Adipose tissue (tissue), 3 donors: ENCODE results near the gene WBP2NL. TPM values are rescaled to one million over a fixed set of nuclear protein-coding genes. Genes with fewer than 3 reads are reported as not detected.
"Not testable (repeated sequence)": the region's sequence is repeated elsewhere in the genome, so short reads cannot be mapped to it uniquely, and the experiment has no call there.

Experiments used
- H3K27ac ChIP-seq: one replicate; pipeline ENCODE4 v1.5.1; 2013; ENCODE audit warnings: low read depth, low read length
- WGBS, 3 donors: extraction: QIAGEN DNeasy Blood & Tissue Kit; methylation state at CpG; one replicate each; pipeline ENCODE4 v1.1.7; 2013; 5-methylcytosine and 5-hydroxymethylcytosine counted together
- polyA plus RNA-seq, 3 donors: library from polyadenylated mRNA; stranded (reverse); fragments of 200-250 nt; gene quantifications; one replicate each; pipeline ENCODE4 v1.2.3, GENCODE V29; 2013
- donor health status: healthy with polysubstance abuse.
- donor health status: Bipolar disorder and iron deficiency.
- donor health status: healthy.

Gene WBP2NL
- polyA plus RNA-seq, 3 donors: 0.18 to 1.1 (median 0.45) TPM

DNA sequence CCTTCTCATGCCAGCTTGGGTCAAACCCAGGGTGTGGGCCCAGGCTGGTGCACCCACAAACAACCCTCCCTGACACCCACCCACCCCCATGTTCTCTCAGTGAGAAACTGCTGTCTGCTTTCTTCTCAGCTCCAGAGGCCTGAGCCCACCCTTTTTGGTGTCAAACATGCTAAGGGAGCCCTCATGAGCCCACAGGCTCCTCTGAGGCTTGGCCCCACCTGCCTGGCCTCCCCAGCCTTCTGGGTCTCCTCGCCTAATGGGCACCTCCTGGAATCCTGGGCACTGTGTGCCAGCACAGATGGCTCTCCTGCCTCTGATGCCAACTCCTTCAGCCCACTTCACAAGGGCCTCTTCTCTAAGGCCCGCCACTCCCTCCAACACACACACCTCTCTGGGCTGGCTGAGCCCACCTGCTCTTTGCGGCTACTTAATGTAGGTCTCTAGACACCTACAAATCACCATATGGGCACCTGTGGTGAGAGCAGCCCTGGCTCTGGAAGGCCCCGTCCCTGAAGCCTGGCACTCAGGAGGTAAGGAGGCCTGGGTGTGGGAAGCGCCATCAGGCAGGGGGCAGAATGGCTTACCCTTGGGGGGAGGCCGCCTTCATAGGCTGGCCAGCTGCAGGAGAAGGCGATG, 67.7 kb downstream of the WBP2NL start:
- WGBS, 3 donors: 96 to 97% (median 97%) methylated on average over 7 of the region's 7 CpGs
- H3K27ac ChIP-seq: no peak overlapping the region

DNA sequence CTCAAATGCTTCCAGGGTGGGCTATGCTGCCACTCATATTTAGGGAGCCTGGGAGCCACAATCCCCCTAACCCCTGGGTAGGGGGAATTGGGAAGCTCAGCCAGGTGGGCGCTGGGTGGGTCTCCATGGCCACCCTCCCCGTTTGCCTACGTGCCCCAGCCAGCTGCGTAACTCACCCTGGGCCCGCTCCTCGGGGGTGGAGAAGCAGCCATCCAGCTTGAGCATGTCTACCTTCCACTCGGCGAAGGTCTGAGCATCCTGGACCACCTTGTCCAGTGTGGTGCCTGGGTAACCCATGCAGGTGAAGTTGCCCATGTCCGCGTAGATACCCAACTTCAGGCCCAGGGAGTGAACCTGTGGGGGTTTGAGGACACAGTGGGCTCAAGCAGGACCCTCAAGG, 68.3 kb downstream of the WBP2NL start:
- 93 to 97% (median 95%) methylated on average over 10 of the region's 10 CpGs for WGBS, 3 donors

DNA sequence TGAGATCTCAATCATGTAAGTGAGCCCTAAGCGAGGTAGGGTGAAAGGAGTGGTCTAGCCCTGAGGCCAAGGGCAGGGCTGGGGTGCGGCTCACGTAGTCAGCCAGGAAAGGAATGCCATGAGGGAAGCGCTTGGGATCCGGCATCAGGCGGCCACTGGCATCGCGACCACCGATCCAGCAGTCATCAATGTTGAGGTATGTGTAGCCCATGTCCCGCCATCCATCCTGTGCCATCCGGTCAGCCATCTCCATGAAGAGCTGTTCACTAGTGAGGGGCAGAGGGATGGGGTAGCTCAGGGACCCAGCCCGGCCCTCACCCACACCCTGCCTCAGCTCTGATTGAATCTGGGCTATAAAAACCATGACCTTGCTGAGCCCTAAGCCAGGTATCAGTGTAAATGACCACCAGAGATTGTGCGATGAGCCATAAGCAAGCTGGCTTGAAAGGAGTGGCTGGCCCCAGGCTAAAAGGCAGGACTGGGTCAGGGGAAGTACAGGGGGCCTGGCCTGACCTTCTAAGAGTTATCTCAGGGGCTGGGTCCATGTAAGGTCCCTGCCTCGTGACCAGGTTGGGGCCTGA, 69.2 kb downstream of the WBP2NL start:
- 91 to 98% (median 97%) methylated on average over 14 of the region's 14 CpGs for WGBS, 3 donors
- no peak overlapping the region for H3K27ac ChIP-seq

More for the DNA sequence above, 68.3 kb downstream of the WBP2NL start:
- no peak overlapping the region for H3K27ac ChIP-seq

DNA sequence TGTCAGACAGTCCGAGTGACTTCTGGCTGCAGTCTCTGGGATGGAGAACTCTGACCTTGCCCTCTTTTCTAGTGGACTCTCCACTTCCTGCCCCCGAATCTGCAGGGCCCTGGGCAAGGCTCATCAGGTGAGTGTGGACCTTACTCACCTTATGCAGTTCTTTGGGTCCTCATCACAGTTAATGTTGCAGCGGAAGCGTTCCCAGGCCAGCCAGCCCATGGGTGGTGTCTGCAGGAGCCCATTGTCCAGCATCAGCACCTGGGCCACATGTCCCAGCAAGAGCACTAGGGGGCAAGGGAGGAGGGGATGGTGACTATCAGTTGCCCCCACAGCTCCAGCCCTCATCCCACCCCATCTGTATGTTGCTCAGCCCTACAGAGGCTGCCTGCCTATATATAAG, 69.7 kb downstream of the WBP2NL start:
- H3K27ac ChIP-seq: no peak overlapping the region
- WGBS, 3 donors: 91 to 95% (median 93%) methylated on average over 4 of the region's 4 CpGs

DNA sequence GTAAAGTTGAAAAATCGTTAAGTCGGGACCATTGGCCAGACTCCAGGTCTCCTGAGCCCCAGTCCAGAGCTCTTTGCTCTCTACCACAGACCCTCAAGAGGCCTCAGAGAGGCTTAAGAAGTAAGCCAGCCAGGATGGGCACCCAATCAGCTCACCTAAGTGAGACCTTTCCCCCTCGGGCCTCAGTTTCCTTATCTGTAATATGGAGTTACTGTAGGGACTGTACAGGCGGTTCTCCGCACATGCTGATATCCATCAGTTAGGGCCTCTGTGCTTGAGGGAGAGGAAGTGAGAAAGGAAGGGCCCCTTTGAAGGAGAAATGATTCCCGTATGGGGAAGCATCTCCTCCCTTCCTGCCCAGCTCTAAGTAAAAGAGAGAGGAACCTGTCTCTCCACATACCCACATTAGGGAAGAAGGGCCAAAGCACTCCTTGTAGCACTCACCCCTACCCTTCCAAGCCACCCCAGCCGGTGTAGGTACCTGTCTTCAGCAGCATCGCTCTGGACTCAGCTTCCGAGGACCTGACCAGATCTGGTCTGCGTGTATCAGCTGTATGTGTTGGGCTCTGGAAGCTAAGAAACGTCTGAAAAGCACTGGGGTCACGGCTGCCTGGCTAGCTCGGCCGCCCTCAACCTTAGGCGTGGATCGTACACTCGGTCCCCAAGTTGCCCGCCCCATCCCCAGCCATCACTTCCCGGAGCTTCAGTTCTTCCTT, 71.4 kb downstream of the WBP2NL start:
- 14 to 30% (median 15%) methylated on average over 19 of the region's 19 CpGs for WGBS, 3 donors
- no peak overlapping the region for H3K27ac ChIP-seq

DNA sequence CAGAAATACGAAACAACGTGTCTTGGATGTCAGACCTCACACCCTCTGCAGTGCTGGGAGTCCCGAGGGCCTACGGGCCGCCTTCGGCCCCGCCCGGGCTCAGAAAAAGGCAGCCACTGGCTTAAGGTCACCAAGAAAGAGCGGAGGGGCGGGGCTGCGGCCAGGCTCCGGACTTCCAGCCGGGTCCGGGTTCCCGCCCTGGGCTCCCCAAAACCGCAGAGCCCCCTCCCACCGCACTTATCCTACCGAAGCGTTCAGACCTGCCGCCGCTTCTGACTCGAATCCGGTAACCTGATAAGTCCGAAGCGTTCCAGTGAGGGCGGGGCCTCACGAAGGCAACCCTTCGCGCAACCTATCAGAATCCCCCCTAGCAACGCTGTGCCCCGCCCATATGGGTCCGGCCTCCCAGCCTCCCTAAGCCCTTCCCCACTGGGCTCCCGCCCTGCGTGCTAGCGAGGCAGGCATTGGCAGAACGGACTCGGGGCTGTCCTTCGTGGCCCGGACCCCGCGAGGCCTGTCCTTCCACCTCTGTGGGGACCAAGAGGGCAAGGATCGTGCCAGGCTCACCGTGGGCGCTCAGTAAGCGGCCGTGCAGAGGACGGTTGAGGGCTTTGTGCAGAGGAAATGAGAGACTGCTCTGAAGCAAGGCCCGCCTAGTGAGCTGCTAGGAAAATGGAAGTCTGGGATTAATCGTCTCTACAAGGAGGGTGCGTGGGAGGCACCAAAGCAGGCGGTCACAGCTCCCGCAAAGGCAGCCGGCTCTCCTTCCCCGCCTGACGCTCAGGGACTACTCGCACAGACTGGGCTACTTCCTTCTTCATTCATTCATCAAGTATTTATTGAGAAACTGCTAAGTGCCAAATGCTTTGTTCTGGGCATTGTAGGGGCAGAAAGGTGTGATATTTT, 72.2 kb downstream of the WBP2NL start, which contains the start of gene NAGA:
TSS of gene NAGA (minus strand) at position 296 of the 906 bp plus-strand sequence. CDS start 515 bp downstream, outside the sequence.
- no peak within 1 kb of the TSS for H3K27ac ChIP-seq
- 0 to 1% (median 0%) methylated on average over 51 to 56 of the region's 56 CpGs for WGBS, 3 donors

DNA sequence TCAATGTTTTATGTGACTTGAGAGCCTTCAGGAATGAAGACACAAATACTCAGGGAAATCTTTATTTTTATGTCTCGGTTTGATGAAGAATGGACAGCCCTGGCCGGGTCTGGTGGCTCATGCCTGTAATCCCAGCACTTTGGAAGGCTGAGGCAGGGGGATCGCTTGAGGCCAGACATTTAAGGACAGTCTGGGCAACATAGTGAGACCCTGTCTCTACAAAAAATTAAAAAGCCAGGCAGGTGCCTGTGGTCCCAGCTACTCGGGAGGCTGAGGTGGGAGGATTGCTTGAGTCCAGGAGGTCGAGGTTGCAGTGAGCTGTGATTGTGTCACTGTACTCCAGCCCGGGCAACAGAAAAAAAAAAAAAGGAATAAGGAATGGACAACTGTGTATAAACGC, 72.9 kb downstream of the WBP2NL start:
- 63 to 75% (median 75%) methylated on average over 7 of the region's 7 CpGs for WGBS, 3 donors
- not testable (repeated sequence) for H3K27ac ChIP-seq

DNA sequence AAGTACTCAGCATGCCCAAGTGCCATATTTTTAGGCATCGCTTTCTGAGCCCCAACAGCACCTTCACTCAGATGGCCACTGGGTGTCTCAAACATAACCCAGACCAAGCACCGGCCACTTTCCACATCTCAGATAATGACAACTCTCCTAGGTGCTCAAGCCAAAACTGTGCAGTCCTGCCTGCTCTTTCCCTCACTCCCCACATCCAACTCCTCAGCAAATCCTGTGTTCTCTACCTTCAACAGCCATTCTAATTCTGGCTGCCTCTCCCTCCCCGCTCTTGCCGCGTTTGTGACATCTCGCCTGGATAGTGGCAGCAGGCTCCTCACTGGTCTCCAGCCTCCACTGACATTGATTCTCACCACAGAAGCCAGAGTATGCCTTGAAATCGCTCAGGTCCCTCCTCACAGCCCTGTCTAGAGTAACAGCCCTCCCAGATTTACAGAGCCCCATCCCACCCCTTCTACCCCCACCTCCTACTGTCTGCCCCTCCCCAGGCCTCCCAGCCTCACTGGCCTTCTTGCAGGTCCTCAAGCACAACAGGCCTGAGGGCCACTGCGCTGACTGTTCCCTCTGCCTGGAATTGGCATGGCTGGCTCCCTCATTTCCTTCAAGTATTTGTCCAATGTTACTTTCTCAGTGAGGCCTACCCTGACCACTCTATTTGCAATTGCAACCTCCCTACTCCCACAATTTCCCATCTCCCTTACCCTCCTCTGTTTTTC, 74.2 kb downstream of the WBP2NL start:
- H3K27ac ChIP-seq: no peak overlapping the region
- WGBS, 3 donors: 81 to 95% (median 93%) methylated on average over 8 of the region's 8 CpGs

DNA sequence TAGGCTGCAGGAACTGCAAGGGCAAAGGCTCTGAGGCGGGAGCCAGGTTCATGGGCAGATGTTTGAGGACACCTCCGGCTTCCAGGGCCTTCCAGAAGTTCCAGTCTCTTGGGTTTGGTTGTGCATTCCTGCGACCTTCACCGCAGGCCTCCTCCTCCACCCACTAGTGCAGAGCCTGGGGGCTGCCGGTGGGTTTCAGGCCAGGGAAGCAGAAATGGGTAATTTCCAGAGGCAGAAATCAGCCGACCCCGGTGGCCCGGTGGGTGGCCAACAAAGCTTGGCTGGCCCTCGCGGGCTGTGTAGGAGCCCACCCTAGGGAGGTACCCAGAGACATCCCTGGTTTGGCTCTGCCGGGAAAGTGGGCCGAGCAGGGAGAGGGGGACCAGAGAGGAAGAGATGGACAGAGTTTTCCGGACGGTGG, 75.0 kb downstream of the WBP2NL start:
- 59 to 66% (median 60%) methylated on average over 12 to 14 of the region's 14 CpGs for WGBS, 3 donors
- H3K27ac ChIP-seq: no peak overlapping the region

DNA sequence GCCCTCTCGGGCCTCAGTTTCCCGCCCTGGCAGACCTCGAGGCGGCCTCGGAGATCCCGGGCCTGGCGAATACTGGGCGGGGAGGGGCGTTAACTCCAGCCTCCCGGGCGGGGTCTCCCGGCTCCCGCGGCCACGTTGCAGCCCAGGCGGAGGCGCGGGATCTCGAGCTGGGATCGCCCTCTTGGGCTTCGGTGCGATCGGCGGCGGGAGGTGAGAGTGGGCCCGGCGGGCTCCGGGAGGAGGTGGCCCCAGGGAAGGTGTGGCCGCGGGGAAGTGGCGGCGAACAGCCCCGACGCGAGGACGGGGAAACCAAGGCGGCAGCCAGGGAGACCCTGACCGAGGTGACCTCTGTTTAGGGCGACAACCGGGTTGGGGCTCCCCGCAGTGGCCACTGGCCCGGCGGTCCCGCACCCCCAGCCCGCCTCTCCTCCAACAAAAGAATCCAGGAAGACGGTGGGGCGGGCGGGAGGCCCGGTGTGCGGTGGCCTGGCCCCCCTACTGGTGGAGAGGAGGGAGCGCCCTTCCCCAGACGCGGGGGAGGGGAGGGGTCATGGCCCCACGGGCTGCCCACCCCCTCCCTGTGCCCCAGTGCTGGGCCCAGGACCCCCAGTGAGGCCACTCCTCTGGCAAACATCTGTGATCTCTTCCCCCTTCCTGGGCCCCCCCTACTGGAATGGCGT, 75.7 kb downstream of the WBP2NL start, which contains the start of gene PHETA2:
TSS of gene PHETA2 (plus strand) at position 117 of the 680 bp plus-strand sequence. CDS start 3,046 bp downstream, outside the sequence.
- H3K27ac ChIP-seq: no peak within 1 kb of the TSS
- WGBS, 3 donors: 0 to 1% (median 1%) methylated on average over 46 to 55 of the region's 55 CpGs

DNA sequence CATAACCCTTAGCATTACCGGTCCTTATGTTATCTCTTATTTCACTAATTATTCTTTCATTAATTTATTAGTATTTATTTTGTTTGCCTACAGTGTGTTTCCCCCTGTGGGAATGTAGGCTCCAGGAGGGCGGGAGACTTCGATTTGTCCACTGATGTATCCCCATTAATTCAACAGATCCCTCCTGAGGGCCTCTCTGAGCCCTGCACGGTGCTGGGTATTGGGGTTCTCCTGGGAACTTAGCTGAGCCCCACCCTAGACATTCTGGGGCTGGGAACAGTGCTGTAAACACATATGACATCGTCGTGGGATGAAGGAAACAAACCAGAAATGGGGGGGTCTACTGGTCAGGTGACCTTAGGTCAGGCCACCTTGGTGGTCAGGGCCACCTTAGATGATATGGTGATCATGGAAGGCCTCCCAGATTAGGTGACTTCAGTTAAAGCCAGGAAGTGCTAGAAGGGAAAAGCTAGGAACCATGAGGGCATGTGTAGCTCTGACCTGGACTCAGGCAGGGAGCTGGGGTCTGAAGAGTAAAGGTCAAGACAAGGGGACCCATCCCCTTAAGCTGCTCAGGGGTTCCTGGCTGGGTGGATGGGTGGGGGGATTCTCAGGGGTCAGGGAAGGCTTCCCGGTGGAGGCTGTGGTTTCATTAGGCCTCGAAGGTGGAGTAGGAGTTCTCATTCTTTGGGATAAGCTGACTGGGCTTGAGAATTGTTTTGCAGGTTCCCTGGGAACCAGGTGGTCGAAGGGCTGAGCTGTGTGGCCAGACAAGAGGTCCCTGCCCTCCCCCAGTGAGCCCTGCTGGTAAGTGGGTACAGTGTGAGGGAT, 76.5 kb downstream of the WBP2NL start:
- no peak overlapping the region for H3K27ac ChIP-seq
- 58 to 62% (median 60%) methylated on average over 9 of the region's 9 CpGs for WGBS, 3 donors

DNA sequence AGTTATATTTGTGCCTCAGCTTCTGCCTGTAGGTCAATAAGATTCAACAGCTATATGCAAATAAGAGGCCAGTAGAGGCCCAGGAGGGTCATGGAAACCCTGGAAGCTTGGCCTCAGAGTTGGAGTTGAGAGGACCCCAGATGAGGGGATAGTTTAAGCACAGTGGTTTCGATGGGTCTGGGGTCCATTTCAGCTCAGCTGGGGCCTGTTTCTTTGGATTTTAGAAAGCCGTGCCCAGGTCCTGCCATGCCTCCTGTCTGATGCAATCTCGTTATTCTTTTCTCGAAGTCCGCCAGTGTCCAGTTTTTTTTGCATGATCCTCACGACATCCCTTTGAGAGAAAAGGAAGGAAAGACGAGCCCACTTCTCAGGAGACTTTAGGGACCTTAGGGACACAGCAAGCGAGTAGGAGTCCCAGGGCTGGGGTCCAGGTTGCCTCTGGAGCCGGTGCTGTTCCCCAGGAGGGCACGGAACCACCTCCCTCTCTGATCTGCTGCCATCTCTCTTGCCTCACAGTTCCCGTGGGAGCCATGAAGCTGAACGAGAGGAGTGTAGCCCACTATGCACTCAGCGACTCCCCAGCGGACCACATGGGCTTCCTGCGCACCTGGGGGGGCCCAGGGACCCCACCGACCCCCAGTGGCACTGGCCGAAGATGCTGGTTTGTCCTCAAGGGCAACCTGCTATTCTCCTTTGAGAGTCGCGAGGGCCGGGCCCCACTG, 78.3 kb downstream of the WBP2NL start:
- WGBS, 3 donors: 84 to 90% (median 89%) methylated on average over 17 to 20 of the region's 20 CpGs
- no peak overlapping the region for H3K27ac ChIP-seq

DNA sequence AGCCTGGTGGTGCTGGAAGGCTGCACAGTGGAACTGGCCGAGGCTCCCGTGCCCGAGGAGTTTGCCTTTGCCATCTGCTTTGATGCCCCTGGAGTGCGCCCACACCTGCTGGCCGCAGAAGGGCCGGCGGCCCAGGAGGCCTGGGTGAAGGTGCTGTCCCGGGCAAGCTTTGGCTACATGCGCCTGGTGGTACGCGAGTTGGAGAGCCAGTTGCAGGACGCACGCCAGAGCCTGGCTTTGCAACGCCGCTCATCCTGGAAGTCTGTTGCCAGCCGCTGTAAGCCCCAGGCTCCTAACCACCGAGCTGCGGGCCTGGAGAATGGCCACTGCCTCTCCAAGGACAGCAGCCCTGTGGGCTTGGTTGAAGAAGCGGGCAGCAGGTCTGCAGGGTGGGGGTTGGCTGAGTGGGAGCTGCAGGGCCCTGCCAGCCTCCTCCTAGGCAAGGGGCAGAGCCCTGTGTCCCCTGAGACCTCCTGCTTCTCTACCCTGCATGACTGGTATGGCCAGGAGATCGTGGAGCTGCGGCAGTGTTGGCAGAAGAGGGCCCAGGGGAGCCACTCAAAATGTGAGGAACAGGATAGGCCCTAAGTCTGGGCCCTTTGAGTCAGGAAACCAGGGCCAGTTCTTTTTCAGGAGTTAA, 79.0 kb downstream of the WBP2NL start:
- WGBS, 3 donors: 88 to 91% (median 89%) methylated on average over 20 to 21 of the region's 21 CpGs
- H3K27ac ChIP-seq: no peak overlapping the region
